Measurements from ENCODE around the gene LGALS9B. TPM values are rescaled to one million over a fixed set of nuclear protein-coding genes. Genes with fewer than 3 reads are reported as not detected.
"Not testable (repeated sequence)": the region's sequence is repeated elsewhere in the genome, so short reads cannot be mapped to it uniquely, and the experiment has no call there.

The LGALS9B gene
- not detected in 2 replicates for total RNA-seq (2016; rRNA removed; fragmentation: Illumina TruSeq; extraction: Trizol)
- total RNA-seq (2016; cell fraction: cytosol; rRNA removed; fragmentation: Illumina TruSeq; extraction: Trizol; ENCODE audit: low read depth), result not detected in 2 replicates
- total RNA-seq (2016; cell fraction: insoluble cytoplasmic fraction; rRNA removed; fragmentation: Illumina TruSeq; extraction: Trizol), result not detected in 2 replicates
- not detected in 2 replicates for total RNA-seq (2016; cell fraction: membrane; rRNA removed; fragmentation: Illumina TruSeq; extraction: Trizol)
- not detected in 2 replicates for total RNA-seq (2016; cell fraction: nucleus; rRNA removed; fragmentation: Illumina TruSeq; extraction: Trizol)
- not detected in 2 replicates for polyA plus RNA-seq (2011; rRNA removed)
- not detected in 2 replicates for polyA plus RNA-seq (2011; cell fraction: cytosol; rRNA removed)
- polyA plus RNA-seq (2011; cell fraction: nucleus; rRNA removed), result not detected in 2 replicates
- not detected in 2 replicates for polyA plus RNA-seq (2012)
- polyA plus RNA-seq (2016; cell fraction: cytosol; fragmentation: Illumina TruSeq; extraction: Trizol; ENCODE audit: low read depth), result not detected in 2 replicates
- polyA plus RNA-seq (2016; cell fraction: insoluble cytoplasmic fraction; fragmentation: Illumina TruSeq; extraction: Trizol; ENCODE audit: low read depth), result not detected in 2 replicates
- polyA plus RNA-seq (2016; cell fraction: membrane; fragmentation: Illumina TruSeq; extraction: Trizol; ENCODE audit: low read depth), result not detected in 2 replicates
- polyA plus RNA-seq (2016; cell fraction: nucleus; fragmentation: Illumina TruSeq; extraction: Trizol; ENCODE audit: insufficient read depth, low read depth), result not detected in 2 replicates
- polyA minus RNA-seq (2011; rRNA and poly(A)+ RNA removed; ENCODE audit: low replicate concordance), result 0.56 TPM in 1 of 2 replicates, not detected in the other
- polyA minus RNA-seq (2011; cell fraction: cytosol; rRNA and poly(A)+ RNA removed), result not detected in 2 replicates
- not detected in 2 replicates for polyA minus RNA-seq (2011; cell fraction: nucleus; rRNA and poly(A)+ RNA removed)
- not detected for Bru-seq, nascent RNA
- BruChase-seq, experiment 1, labeled RNA remaining after a 6-hour chase, result not detected
- not detected for BruChase-seq, experiment 2, labeled RNA remaining after a 2-hour chase
- long read RNA-seq, experiment 1, result 0 reads
- long read RNA-seq, experiment 2, result 0 reads

DNA sequence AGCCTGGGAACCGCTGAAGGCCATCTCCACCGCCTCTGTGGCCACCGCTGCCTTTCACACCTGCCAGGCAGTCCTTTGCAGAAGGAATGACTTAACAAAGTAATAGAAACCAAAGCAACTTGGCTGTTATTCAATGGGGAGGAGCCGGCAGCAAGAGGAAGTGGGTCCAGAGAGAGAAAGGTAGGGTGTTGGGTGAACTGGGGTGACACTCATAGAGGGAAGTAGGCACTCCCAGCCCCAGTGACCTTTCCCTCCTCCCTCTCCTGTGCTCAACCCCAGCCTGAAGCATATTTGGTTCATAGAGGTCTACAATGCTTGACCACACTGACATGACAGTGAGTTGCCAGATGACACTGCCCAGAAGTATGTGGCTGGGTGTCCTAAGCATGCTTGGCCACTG lies at the start of gene LGALS9B:
Gene LGALS9B (minus strand): TSS at position 93 of the 400 bp plus-strand sequence. CDS start 69 bp downstream, at position 24.
- CTCF ChIA-PET (ENCODE audit: low intra/inter-chr PET ratio, low total read pairs); POLR2A ChIA-PET; DNase-seq (ENCODE audit: low spot score); H3K4me3 ChIP-seq (replicated peaks in 1 of 3; ENCODE audit: insufficient read depth in 1 of 3, low read depth in 2 of 3, low read length in 3 of 3); H3K4me2 ChIP-seq (ENCODE audit: low read depth, low read length); in situ Hi-C loops (cut with HindIII; ENCODE audit: extremely low pct_ligation_motif_present, low pct_unique_long_range_greater_than_20kb); H4K20me1 ChIP-seq (ENCODE audit: insufficient read depth, low read length); H3K4me1 ChIP-seq (ENCODE audit: insufficient read depth, low read length); H2AFZ ChIP-seq (ENCODE audit: low read length); H3K36me3 ChIP-seq (replicated peaks in 1 of 2; ENCODE audit: control insufficient read depth in 1 of 2, insufficient read depth in 2 of 2, low read length in 2 of 2); BruUV-seq (replicated peaks); H3K9ac ChIP-seq (ENCODE audit: insufficient read depth, low read depth, low read length); FAIRE-seq; H3K27me3 ChIP-seq (ENCODE audit: control insufficient read depth in 1 of 2, insufficient read depth in 2 of 2, low read length in 2 of 2); ATAC-seq; intact Hi-C loops (cut with micrococcal nuclease; ENCODE audit: unreplicated experiment); H3K27ac ChIP-seq (ENCODE audit: extremely low read length, insufficient read depth, low read length); H3K79me2 ChIP-seq (ENCODE audit: insufficient read depth, low read length); H3K9me3 ChIP-seq (ENCODE audit: low read length): not testable (repeated sequence)
- WGBS (ENCODE audit: low lambda C conversion rate), result no CpG with 5 or more reads among the region's 4 CpGs

DNA sequence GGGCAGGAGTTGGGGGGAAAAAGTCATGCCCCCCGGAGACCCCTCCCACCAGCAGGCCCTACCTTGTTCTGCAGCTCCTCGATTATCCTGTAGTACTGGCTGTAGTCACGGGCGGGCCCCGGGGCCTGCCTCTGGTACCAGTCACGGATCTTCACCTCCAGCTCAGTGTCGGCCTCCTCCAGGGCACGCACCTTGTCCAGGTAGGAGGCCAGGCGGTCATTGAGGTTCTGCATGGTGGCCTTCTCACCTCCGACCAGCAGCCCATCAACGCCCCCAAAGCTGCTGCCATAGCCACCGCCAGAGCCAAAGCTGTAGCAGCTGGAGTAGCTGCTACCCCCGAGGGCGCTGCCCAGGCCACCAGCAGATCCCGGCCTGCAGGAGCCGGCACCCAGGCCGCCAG lies 49.6 kb upstream of the LGALS9B start:
- H3K9me3 ChIP-seq (ENCODE audit: low read length); H4K20me1 ChIP-seq (ENCODE audit: insufficient read depth, low read length); H3K9ac ChIP-seq (ENCODE audit: insufficient read depth, low read depth, low read length); CTCF ChIA-PET (ENCODE audit: low intra/inter-chr PET ratio, low total read pairs); H3K79me2 ChIP-seq (ENCODE audit: insufficient read depth, low read length); H3K4me1 ChIP-seq (ENCODE audit: insufficient read depth, low read length); BruUV-seq (replicated peaks); FAIRE-seq; H3K36me3 ChIP-seq (replicated peaks in 1 of 2; ENCODE audit: control insufficient read depth in 1 of 2, insufficient read depth in 2 of 2, low read length in 2 of 2); POLR2A ChIA-PET; DNase-seq (ENCODE audit: low spot score); H2AFZ ChIP-seq (ENCODE audit: low read length); H3K4me3 ChIP-seq (replicated peaks in 1 of 3; ENCODE audit: insufficient read depth in 1 of 3, low read depth in 2 of 3, low read length in 3 of 3); H3K4me2 ChIP-seq (ENCODE audit: low read depth, low read length); in situ Hi-C loops (cut with HindIII; ENCODE audit: extremely low pct_ligation_motif_present, low pct_unique_long_range_greater_than_20kb); intact Hi-C loops (cut with micrococcal nuclease; ENCODE audit: unreplicated experiment); H3K27ac ChIP-seq (ENCODE audit: extremely low read length, insufficient read depth, low read length); ATAC-seq; H3K27me3 ChIP-seq (ENCODE audit: control insufficient read depth in 1 of 2, insufficient read depth in 2 of 2, low read length in 2 of 2): not testable (repeated sequence)
- WGBS (ENCODE audit: low lambda C conversion rate), result no CpG with 5 or more reads among the region's 17 CpGs

DNA sequence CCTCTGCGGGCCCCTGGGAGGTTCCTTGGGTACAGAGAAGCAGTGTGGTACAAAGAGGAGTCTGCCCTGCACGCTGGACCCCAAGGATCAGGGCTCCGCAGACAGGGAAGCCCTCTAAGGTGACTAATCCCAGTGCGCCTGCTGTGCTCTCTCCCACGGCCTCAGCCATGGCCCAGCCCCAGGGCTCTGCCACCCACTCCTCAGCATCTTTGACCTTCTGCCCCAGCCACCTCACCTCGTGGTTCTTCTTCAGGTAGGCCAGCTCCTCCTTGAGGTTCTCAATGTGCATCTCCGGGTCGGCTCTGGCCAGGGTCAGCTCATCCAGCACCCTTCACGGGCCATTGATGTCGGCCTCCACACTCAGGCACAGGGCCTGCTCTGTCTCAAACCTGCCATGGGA lies 47.8 kb upstream of the LGALS9B start:
- H2AFZ ChIP-seq (ENCODE audit: low read length); H4K20me1 ChIP-seq (ENCODE audit: insufficient read depth, low read length); H3K4me1 ChIP-seq (ENCODE audit: insufficient read depth, low read length); CTCF ChIA-PET (ENCODE audit: low intra/inter-chr PET ratio, low total read pairs); in situ Hi-C loops (cut with HindIII; ENCODE audit: extremely low pct_ligation_motif_present, low pct_unique_long_range_greater_than_20kb); H3K9me3 ChIP-seq (ENCODE audit: low read length); DNase-seq (ENCODE audit: low spot score); POLR2A ChIA-PET; H3K27ac ChIP-seq (ENCODE audit: extremely low read length, insufficient read depth, low read length); H3K9ac ChIP-seq (ENCODE audit: insufficient read depth, low read depth, low read length); H3K27me3 ChIP-seq (ENCODE audit: control insufficient read depth in 1 of 2, insufficient read depth in 2 of 2, low read length in 2 of 2); H3K36me3 ChIP-seq (replicated peaks in 1 of 2; ENCODE audit: control insufficient read depth in 1 of 2, insufficient read depth in 2 of 2, low read length in 2 of 2); FAIRE-seq; H3K79me2 ChIP-seq (ENCODE audit: insufficient read depth, low read length); H3K4me3 ChIP-seq (replicated peaks in 1 of 3; ENCODE audit: insufficient read depth in 1 of 3, low read depth in 2 of 3, low read length in 3 of 3); BruUV-seq (replicated peaks); intact Hi-C loops (cut with micrococcal nuclease; ENCODE audit: unreplicated experiment); H3K4me2 ChIP-seq (ENCODE audit: low read depth, low read length); ATAC-seq: not testable (repeated sequence)
- WGBS (ENCODE audit: low lambda C conversion rate), result 0% methylated on average over 3 of the region's 10 CpGs

DNA sequence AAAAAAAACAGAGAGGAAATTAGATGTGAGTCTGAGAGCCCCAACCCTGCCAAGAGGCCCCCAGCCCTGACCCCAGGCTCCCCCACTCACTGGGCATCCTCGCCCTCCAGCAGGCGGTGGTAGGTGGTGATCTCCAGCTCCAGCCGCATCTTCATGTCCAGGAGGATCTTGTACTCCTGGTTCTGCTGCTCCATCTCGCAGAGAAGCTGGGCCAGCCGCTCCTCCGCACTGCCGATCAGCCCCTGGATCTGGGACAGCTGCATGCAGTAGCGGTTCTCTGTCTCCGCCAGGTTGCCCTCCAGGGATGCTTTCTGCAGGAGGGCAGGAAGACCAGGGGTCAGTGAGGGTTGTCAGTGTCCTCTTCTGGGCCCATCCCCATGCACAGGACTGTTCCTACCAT lies 46.2 kb upstream of the LGALS9B start:
- CTCF ChIA-PET (ENCODE audit: low intra/inter-chr PET ratio, low total read pairs); in situ Hi-C loops (cut with HindIII; ENCODE audit: extremely low pct_ligation_motif_present, low pct_unique_long_range_greater_than_20kb); H4K20me1 ChIP-seq (ENCODE audit: insufficient read depth, low read length); H3K9ac ChIP-seq (ENCODE audit: insufficient read depth, low read depth, low read length); H3K27me3 ChIP-seq (ENCODE audit: control insufficient read depth in 1 of 2, insufficient read depth in 2 of 2, low read length in 2 of 2); H3K9me3 ChIP-seq (ENCODE audit: low read length); H3K36me3 ChIP-seq (replicated peaks in 1 of 2; ENCODE audit: control insufficient read depth in 1 of 2, insufficient read depth in 2 of 2, low read length in 2 of 2); H3K4me3 ChIP-seq (replicated peaks in 1 of 3; ENCODE audit: insufficient read depth in 1 of 3, low read depth in 2 of 3, low read length in 3 of 3); H3K4me1 ChIP-seq (ENCODE audit: insufficient read depth, low read length); intact Hi-C loops (cut with micrococcal nuclease; ENCODE audit: unreplicated experiment); ATAC-seq; H3K4me2 ChIP-seq (ENCODE audit: low read depth, low read length); DNase-seq (ENCODE audit: low spot score); H3K27ac ChIP-seq (ENCODE audit: extremely low read length, insufficient read depth, low read length); H3K79me2 ChIP-seq (ENCODE audit: insufficient read depth, low read length); FAIRE-seq; POLR2A ChIA-PET; H2AFZ ChIP-seq (ENCODE audit: low read length); BruUV-seq (replicated peaks): not testable (repeated sequence)
- no CpG with 5 or more reads among the region's 9 CpGs for WGBS (ENCODE audit: low lambda C conversion rate)
